GM04503 (cell line): ENCODE data around the gene SLC22A14.
A peak's percentile ranks its signal among the peaks of the same experiment; 100 is the strongest.
"Not testable (repeated sequence)": the region's sequence is repeated elsewhere in the genome, so short reads cannot be mapped to it uniquely, and the experiment has no call there.

Experiments used
- DNase-seq: peaks from one replicate; pipeline ENCODE4 v3.0.0-alpha.2; 2012; ENCODE audit warnings: low read depth

SLC22A14 gene

GRCh38 chr3:38313695-38314094 is 31.6 kb downstream of the SLC22A14 start:
- DNase-seq = no peak

- no peak for DNase-seq
These were observed 32.1 kb downstream of the SLC22A14 start for GRCh38 chr3:38314112-38314763.

GRCh38 chr3:38314764-38315487 is 32.8 kb downstream of the SLC22A14 start:
- no peak for DNase-seq

- no peak for DNase-seq
These were observed 33.6 kb downstream of the SLC22A14 start for GRCh38 chr3:38315488-38316230.

- no peak for DNase-seq
These were observed 34.5 kb downstream of the SLC22A14 start for GRCh38 chr3:38316356-38317191.

- no peak for DNase-seq
These were observed 35.2 kb downstream of the SLC22A14 start for GRCh38 chr3:38317192-38317759.

GRCh38 chr3:38318766-38319671 is 36.9 kb downstream of the SLC22A14 start:
- no peak for DNase-seq

- not testable (repeated sequence) for DNase-seq
These were observed 38.5 kb downstream of the SLC22A14 start for GRCh38 chr3:38320638-38321037.

GRCh38 chr3:38323060-38323459 is 41.0 kb downstream of the SLC22A14 start:
- no peak for DNase-seq

- no peak for DNase-seq
These were observed 43.2 kb downstream of the SLC22A14 start for GRCh38 chr3:38325256-38325655.

- DNase-seq = no peak
These were observed 45.4 kb downstream of the SLC22A14 start for GRCh38 chr3:38327335-38328009.

- DNase-seq = no peak
These were observed 49.3 kb downstream of the SLC22A14 start for GRCh38 chr3:38331257-38332022.

GRCh38 chr3:38332201-38332600 is 50.1 kb downstream of the SLC22A14 start:
- no peak for DNase-seq

GRCh38 chr3:38334142-38335055 is 52.3 kb downstream of the SLC22A14 start:
- DNase-seq = peak; percentile 77

- DNase-seq = no peak
These were observed 53.2 kb downstream of the SLC22A14 start for GRCh38 chr3:38335263-38335662.

- no peak for DNase-seq
These were observed 55.6 kb downstream of the SLC22A14 start for GRCh38 chr3:38337703-38338102.

- DNase-seq = no peak
These were observed 61.9 kb downstream of the SLC22A14 start for GRCh38 chr3:38343797-38344594.
